Chondrocyte (in vitro differentiated cells): ENCODE data around the gene HUNK. TPM values are rescaled to one million over a fixed set of nuclear protein-coding genes. Genes with fewer than 3 reads are reported as not detected.

Experiments
- DNase-seq: peaks from one replicate; pipeline ENCODE4 v3.0.0; 2021; ENCODE audit warnings: mixed read lengths, low spot score
- H3K27ac Mint-ChIP-seq: one replicate; pipeline ENCODE4 v1.8.0; 2021; ENCODE audit warnings: mild to moderate bottlenecking, moderate library complexity, mixed read lengths; ENCODE audit not compliant: unreplicated experiment
- H3K27me3 Mint-ChIP-seq: 2 replicates; pipeline ENCODE4 v1.8.0; 2021; ENCODE audit warnings: low read depth, mixed read lengths
- H3K36me3 Mint-ChIP-seq: 2 replicates; pipeline ENCODE4 v1.8.0; 2021; ENCODE audit warnings: low read depth, mixed read lengths
- H3K4me1 Mint-ChIP-seq: 2 replicates; pipeline ENCODE4 v1.8.0; 2021; ENCODE audit warnings: low read depth, mild to moderate bottlenecking, mixed read lengths
- H3K4me3 Mint-ChIP-seq: one replicate; pipeline ENCODE4 v1.8.0; 2021; ENCODE audit warnings: mild to moderate bottlenecking, moderate library complexity, mixed read lengths; ENCODE audit not compliant: unreplicated experiment
- H3K9me3 Mint-ChIP-seq: 2 replicates; pipeline ENCODE4 v1.8.0; 2021; ENCODE audit warnings: low read depth, mixed read lengths
- total RNA-seq: library from RNA; stranded (reverse); gene quantifications from 3 replicates; pipeline ENCODE4 v1.2.1, GENCODE V29; 2021
- TF ChIP-seq, protein P1 (sequence below): fragments of 200-600 bp; sonication (generic); IDR thresholded peaks from 2 replicates; pipeline ENCODE4 v1.5.0; 2021; ENCODE audit warnings: antibody characterized with exemption, mild to moderate bottlenecking, moderate library complexity

HUNK gene
- total RNA-seq, 1 donor from 2014 or later = 1.6 TPM

GRCh38 chr21:31889460-31889859 lies 16.6 kb downstream of the HUNK start:
- no peaks in the 10 kb centered on the region for H3K36me3 Mint-ChIP-seq

GRCh38 chr21:31892686-31893085 lies 19.9 kb downstream of the HUNK start:
- Mint-ChIP-seq H3K9me3 (no peaks in the 10 kb centered on the region), H3K36me3 (no peaks in the 10 kb centered on the region), H3K27me3 (no peaks in the 10 kb centered on the region), H3K4me1 (peaks cover 36% of the 10 kb centered on the region), H3K4me3 (peak overlapping the region; percentile 22), H3K27ac (peak overlapping the region; percentile 36)
- TF ChIP-seq, protein P1, sequence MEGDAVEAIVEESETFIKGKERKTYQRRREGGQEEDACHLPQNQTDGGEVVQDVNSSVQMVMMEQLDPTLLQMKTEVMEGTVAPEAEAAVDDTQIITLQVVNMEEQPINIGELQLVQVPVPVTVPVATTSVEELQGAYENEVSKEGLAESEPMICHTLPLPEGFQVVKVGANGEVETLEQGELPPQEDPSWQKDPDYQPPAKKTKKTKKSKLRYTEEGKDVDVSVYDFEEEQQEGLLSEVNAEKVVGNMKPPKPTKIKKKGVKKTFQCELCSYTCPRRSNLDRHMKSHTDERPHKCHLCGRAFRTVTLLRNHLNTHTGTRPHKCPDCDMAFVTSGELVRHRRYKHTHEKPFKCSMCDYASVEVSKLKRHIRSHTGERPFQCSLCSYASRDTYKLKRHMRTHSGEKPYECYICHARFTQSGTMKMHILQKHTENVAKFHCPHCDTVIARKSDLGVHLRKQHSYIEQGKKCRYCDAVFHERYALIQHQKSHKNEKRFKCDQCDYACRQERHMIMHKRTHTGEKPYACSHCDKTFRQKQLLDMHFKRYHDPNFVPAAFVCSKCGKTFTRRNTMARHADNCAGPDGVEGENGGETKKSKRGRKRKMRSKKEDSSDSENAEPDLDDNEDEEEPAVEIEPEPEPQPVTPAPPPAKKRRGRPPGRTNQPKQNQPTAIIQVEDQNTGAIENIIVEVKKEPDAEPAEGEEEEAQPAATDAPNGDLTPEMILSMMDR = no peak
- no peak for DNase-seq

More at GRCh38 chr21:31889460-31889859, 16.6 kb downstream of the HUNK start:
- Mint-ChIP-seq H3K9me3 (no peaks in the 10 kb centered on the region), H3K27ac (no peak overlapping the region), H3K27me3 (no peaks in the 10 kb centered on the region), H3K4me1 (peaks cover 32% of the 10 kb centered on the region), H3K4me3 (no peak overlapping the region)
- TF ChIP-seq, protein P1 = no peak
- no peak for DNase-seq

GRCh38 chr21:31893851-31894415 lies 21.1 kb downstream of the HUNK start:
- no peak for DNase-seq
- TF ChIP-seq, protein P1 = no peak
- Mint-ChIP-seq H3K27me3 (no peaks in the 10 kb centered on the region), H3K4me3 (no peak overlapping the region), H3K36me3 (no peaks in the 10 kb centered on the region), H3K27ac (no peak overlapping the region), H3K9me3 (no peaks in the 10 kb centered on the region), H3K4me1 (peaks cover 34% of the 10 kb centered on the region)

DNA sequence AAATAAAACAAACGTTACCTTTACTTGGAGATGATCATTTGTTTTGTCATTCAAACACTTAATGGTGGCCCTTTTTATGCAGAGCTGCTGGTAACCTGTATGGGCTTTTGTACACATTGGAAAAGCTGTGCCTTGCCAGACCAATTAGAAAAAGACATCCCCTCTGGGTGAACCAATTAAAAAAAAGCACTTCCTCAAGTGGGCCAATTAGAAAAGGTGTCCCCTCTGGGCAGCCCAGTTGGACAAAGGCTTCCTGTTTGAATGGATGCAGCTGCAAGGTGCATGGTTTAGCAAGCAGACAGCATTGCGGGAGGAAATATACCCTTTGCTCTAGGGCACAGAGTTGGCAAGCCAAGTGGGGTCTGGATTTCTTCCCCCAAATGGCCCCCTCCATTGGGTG lies 21.6 kb downstream of the HUNK start:
- TF ChIP-seq, protein P1 = no peak
- Mint-ChIP-seq H3K4me3 (no peak overlapping the region), H3K4me1 (peaks cover 29% of the 10 kb centered on the region), H3K36me3 (no peaks in the 10 kb centered on the region), H3K9me3 (no peaks in the 10 kb centered on the region), H3K27me3 (no peaks in the 10 kb centered on the region), H3K27ac (no peak overlapping the region)
- no peak for DNase-seq

- Mint-ChIP-seq H3K4me3 (no peak overlapping the region), H3K4me1 (peaks cover 26% of the 10 kb centered on the region), H3K27ac (no peak overlapping the region), H3K27me3 (no peaks in the 10 kb centered on the region), H3K36me3 (no peaks in the 10 kb centered on the region), H3K9me3 (no peaks in the 10 kb centered on the region)
- TF ChIP-seq, protein P1 = no peak
- DNase-seq = no peak
Measured at GRCh38 chr21:31895077-31895835, 22.4 kb downstream of the HUNK start.
